GM21360 (cell line): Measurements from ENCODE around the gene DNAAF9.

Source experiments
- ATAC-seq: cut with Tn5 transposase; IDR thresholded peaks from one replicate; pipeline ENCODE4 v1.9.1; 2021; ENCODE audit warnings: mild to moderate bottlenecking, moderate library complexity; ENCODE audit not compliant: unreplicated experiment

Gene DNAAF9

GRCh38 chr20:3412600-3413392, 5.3 kb upstream of the DNAAF9 start:
- ATAC-seq = no peak

- ATAC-seq = no peak
Observed at GRCh38 chr20:3410464-3410863, 3.0 kb upstream of the DNAAF9 start.

- no peak for ATAC-seq
Observed at GRCh38 chr20:3409417-3409816, 1.9 kb upstream of the DNAAF9 start.

GRCh38 chr20:3407771-3408637, 535 bp upstream of the DNAAF9 start:
- no peak for ATAC-seq

- ATAC-seq = no peak
Observed at GRCh38 chr20:3406481-3407039, 909 bp downstream of the DNAAF9 start.

- ATAC-seq = no peak
Observed at GRCh38 chr20:3405696-3406358, 1.6 kb downstream of the DNAAF9 start.

- ATAC-seq = no peak
Observed at GRCh38 chr20:3405139-3405538, 2.3 kb downstream of the DNAAF9 start.

GRCh38 chr20:3404402-3404801, 3.1 kb downstream of the DNAAF9 start:
- no peak for ATAC-seq

- ATAC-seq = no peak
Observed at GRCh38 chr20:3403741-3404140, 3.7 kb downstream of the DNAAF9 start.

- no peak for ATAC-seq
Observed at GRCh38 chr20:3402453-3402852, 5.0 kb downstream of the DNAAF9 start.

GRCh38 chr20:3400260-3401155, 7.0 kb downstream of the DNAAF9 start:
- no peak for ATAC-seq

- ATAC-seq = no peak
Observed at GRCh38 chr20:3398681-3399252, 8.7 kb downstream of the DNAAF9 start.

GRCh38 chr20:3396492-3396891, 11.0 kb downstream of the DNAAF9 start:
- no peak for ATAC-seq

- no peak for ATAC-seq
Observed at GRCh38 chr20:3392756-3393155, 14.7 kb downstream of the DNAAF9 start.

- no peak for ATAC-seq
Observed at GRCh38 chr20:3390759-3391425, 16.6 kb downstream of the DNAAF9 start.

- ATAC-seq = no peak
Observed at GRCh38 chr20:3383878-3384495, 23.5 kb downstream of the DNAAF9 start.

- no peak for ATAC-seq
Observed at GRCh38 chr20:3382836-3383235, 24.6 kb downstream of the DNAAF9 start.

GRCh38 chr20:3380228-3381070, 27.0 kb downstream of the DNAAF9 start:
- no peak for ATAC-seq
